Stimulated activated CD4-positive, alpha-beta T cell treated with anti-CD3 and anti-CD28 coated beads, Interleukin-4, amount 100 ng/mL, for 24 hours (primary cell): ENCODE data around the gene EXT2.

Experiments used
- DNase-seq: peaks from one replicate; pipeline ENCODE4 v3.0.0-alpha.2; 2020

EXT2 gene

GRCh38 chr11:44136176-44136945, 40.9 kb downstream of the EXT2 start:
- no peak for DNase-seq

GRCh38 chr11:44137057-44137456, 41.6 kb downstream of the EXT2 start:
- no peak for DNase-seq

- no peak for DNase-seq
Observed at GRCh38 chr11:44138286-44138685, 42.8 kb downstream of the EXT2 start.

GRCh38 chr11:44138980-44139379, 43.5 kb downstream of the EXT2 start:
- no peak for DNase-seq

- DNase-seq, result no peak
Observed at GRCh38 chr11:44139565-44140330, 44.3 kb downstream of the EXT2 start.

GRCh38 chr11:44140372-44140771, 44.9 kb downstream of the EXT2 start:
- DNase-seq, result no peak

- DNase-seq, result no peak
Observed at GRCh38 chr11:44140805-44141204, 45.3 kb downstream of the EXT2 start.

GRCh38 chr11:44143987-44144909, 48.8 kb downstream of the EXT2 start:
- no peak for DNase-seq

- DNase-seq, result no peak
Observed at GRCh38 chr11:44145011-44145775, 49.7 kb downstream of the EXT2 start.

- no peak for DNase-seq
Observed at GRCh38 chr11:44146931-44147330, 51.5 kb downstream of the EXT2 start.

- no peak for DNase-seq
Observed at GRCh38 chr11:44147751-44148150, 52.3 kb downstream of the EXT2 start.

- DNase-seq, result no peak
Observed at GRCh38 chr11:44149651-44150050, 54.2 kb downstream of the EXT2 start.

- no peak for DNase-seq
Observed at GRCh38 chr11:44150401-44150800, 54.9 kb downstream of the EXT2 start.

- DNase-seq, result no peak
Observed at GRCh38 chr11:44157019-44157418, 61.5 kb downstream of the EXT2 start.

- no peak for DNase-seq
Observed at GRCh38 chr11:44158384-44158783, 62.9 kb downstream of the EXT2 start.

- DNase-seq, result no peak
Observed at GRCh38 chr11:44159848-44160721, 64.6 kb downstream of the EXT2 start.

GRCh38 chr11:44162004-44162403, 66.5 kb downstream of the EXT2 start:
- no peak for DNase-seq

GRCh38 chr11:44162662-44163061, 67.2 kb downstream of the EXT2 start:
- DNase-seq, result no peak

- DNase-seq, result no peak
Observed at GRCh38 chr11:44165432-44165831, 70.0 kb downstream of the EXT2 start.

- no peak for DNase-seq
Observed at GRCh38 chr11:44167046-44167445, 71.6 kb downstream of the EXT2 start.

- no peak for DNase-seq
Observed at GRCh38 chr11:44171518-44171917, 76.0 kb downstream of the EXT2 start.
